ENCODE measurements around the gene SPOUT1.

- no peak for TF ChIP-seq CTCF (conservative IDR thresholded peaks at IDR 0.05)
- no peak for TF ChIP-seq EZH2 (IDR thresholded peaks at IDR 0.05; ENCODE audit: low read depth)
Observed at GRCh38 chr9:128771094-128771721, 58.4 kb downstream of the SPOUT1 start.
